Right renal cortex interstitium (tissue), 3 donors: ENCODE data around the gene MLLT6. TPM values are rescaled to one million over a fixed set of nuclear protein-coding genes. Genes with fewer than 3 reads are reported as not detected.

Experiments used
- DNase-seq, 3 donors: peaks; one replicate each; pipeline ENCODE4 v3.0.0-alpha.2; 2013; ENCODE audit warnings: low read depth in 3 of 3, low spot score in 2 of 3
- polyA plus RNA-seq, 3 donors: library from polyadenylated mRNA; unstranded; fragments of 120-200 nt; gene quantifications; one replicate each; pipeline ENCODE4 v1.2.1, GENCODE V29; 2013; ENCODE audit not compliant: insufficient read length in 3 of 3

Gene MLLT6
- polyA plus RNA-seq, 3 donors, result 55.6 to 64.2 (median 63.0) TPM

- DNase-seq, result no peak
These were observed 30.1 kb upstream of the MLLT6 start, which contains the start of gene EPOP for GRCh38 chr17:38674749-38675615. EPOP (minus strand) TSS chr17:38674957; CDS start chr17:38674495, 462 bp downstream.

GRCh38 chr17:38676706-38677504 is 28.2 kb upstream of the MLLT6 start:
- peak in 1 of 3 donors; percentile 67 for DNase-seq

GRCh38 chr17:38677819-38678218 is 27.3 kb upstream of the MLLT6 start:
- DNase-seq, result no peak

GRCh38 chr17:38681096-38681495 is 24.0 kb upstream of the MLLT6 start:
- DNase-seq, result no peak

GRCh38 chr17:38685491-38685890 is 19.6 kb upstream of the MLLT6 start:
- no peak for DNase-seq

- DNase-seq, result no peak
These were observed 17.8 kb upstream of the MLLT6 start for GRCh38 chr17:38687286-38687685.

- no peak for DNase-seq
These were observed 14.7 kb upstream of the MLLT6 start for GRCh38 chr17:38690386-38690785.

GRCh38 chr17:38691154-38691553 is 13.9 kb upstream of the MLLT6 start:
- no peak for DNase-seq

- DNase-seq, result no peak
These were observed 11.3 kb upstream of the MLLT6 start for GRCh38 chr17:38693700-38694329.

- no peak for DNase-seq
These were observed 7.8 kb upstream of the MLLT6 start for GRCh38 chr17:38697061-38697820.

- DNase-seq, result no peak
These were observed 6.3 kb upstream of the MLLT6 start for GRCh38 chr17:38698760-38699159.

- no peak for DNase-seq
These were observed 3.4 kb upstream of the MLLT6 start for GRCh38 chr17:38701504-38702165.

- DNase-seq, result no peak
These were observed 2.7 kb upstream of the MLLT6 start for GRCh38 chr17:38702166-38702915.

GRCh38 chr17:38702916-38703741 is 1.9 kb upstream of the MLLT6 start:
- no peak for DNase-seq

- DNase-seq, result no peak
These were observed 1.1 kb upstream of the MLLT6 start for GRCh38 chr17:38703742-38704605.

- no peak for DNase-seq
These were observed 390 bp downstream of the MLLT6 start for GRCh38 chr17:38705523-38705802.

- DNase-seq, result no peak
These were observed 881 bp downstream of the MLLT6 start for GRCh38 chr17:38705803-38706504.
